DND-41 (cell line): ENCODE results near the gene JAK1.

Source experiments
- ATAC-seq: fragments of 200-7000 bp; cut with Tn5 transposase; 3 replicates; pipeline ENCODE4 v1.9.1; 2021; ENCODE audit warnings: low read depth; ENCODE audit not compliant: insufficient read depth
- DNase-seq: peaks from one replicate; pipeline ENCODE4 v3.0.0-alpha.2; 2020
- H2AFZ ChIP-seq: 2 replicates; pipeline ENCODE4 v1.6.0; 2012; ENCODE audit warnings: low read depth, low read length
- H3K27ac ChIP-seq: 2 replicates; pipeline ENCODE4 v1.5.1; 2012; ENCODE audit warnings: low read length, inconsistent platforms
- H3K27me3 ChIP-seq: fragments of 200-600 bp; sonication (generic); 2 replicates; pipeline ENCODE4 v1.6.0; 2012; ENCODE audit warnings: low read length, mild to moderate bottlenecking, inconsistent platforms; ENCODE audit not compliant: insufficient read depth, poor library complexity
- H3K36me3 ChIP-seq: 2 replicates; pipeline ENCODE4 v1.5.1; 2012; ENCODE audit warnings: low read length, inconsistent platforms; ENCODE audit not compliant: insufficient read depth
- H3K4me1 ChIP-seq: 2 replicates; pipeline ENCODE4 v1.5.1; 2012; ENCODE audit warnings: mild to moderate bottlenecking, low read length; ENCODE audit not compliant: insufficient read depth
- H3K4me2 ChIP-seq: 2 replicates; pipeline ENCODE4 v1.6.0; 2012; ENCODE audit warnings: mild to moderate bottlenecking, moderate library complexity, low read length, inconsistent platforms; ENCODE audit not compliant: insufficient read depth
- H3K4me3 ChIP-seq, 2 experiments: fragments of 200-600 bp in 1 of 2; shearing (Covaris generic) in 1 of 2; 2 replicates each; pipeline ENCODE4 v1.5.1; 2012 to 2016; ENCODE audit warnings: inconsistent platforms in 2 of 2, low read length in 2 of 2, mild to moderate bottlenecking in 2 of 2, low read depth in 1 of 2, moderate library complexity in 1 of 2
- H3K79me2 ChIP-seq: 2 replicates; pipeline ENCODE4 v1.6.0; 2012; ENCODE audit warnings: low read length, inconsistent platforms; ENCODE audit not compliant: insufficient read depth
- H3K9ac ChIP-seq: 2 replicates; pipeline ENCODE4 v1.6.0; 2012; ENCODE audit warnings: low read depth, mild to moderate bottlenecking, inconsistent platforms, low read length, moderate library complexity
- H3K9me3 ChIP-seq: 2 replicates; pipeline ENCODE4 v1.5.1; 2012; ENCODE audit warnings: low read length, moderate library complexity, mild to moderate bottlenecking, inconsistent platforms; ENCODE audit not compliant: insufficient read depth, severe bottlenecking
- H4K20me1 ChIP-seq: 2 replicates; pipeline ENCODE4 v1.6.0; 2012; ENCODE audit warnings: low read length; ENCODE audit not compliant: insufficient read depth
- CTCF ChIP-seq: IDR thresholded peaks from 2 replicates; pipeline ENCODE4 v1.5.1; 2012; ENCODE audit warnings: borderline replicate concordance, low read length, moderate library complexity, mild to moderate bottlenecking; ENCODE audit not compliant: poor library complexity, severe bottlenecking; ENCODE audit errors: extremely low read depth
- EZH2 ChIP-seq: IDR thresholded peaks from 3 replicates; pipeline ENCODE4 v1.6.1; 2012; ENCODE audit warnings: borderline replicate concordance, low read depth, mild to moderate bottlenecking, moderate library complexity, low read length, inconsistent platforms; ENCODE audit not compliant: severe bottlenecking

Gene JAK1

DNA sequence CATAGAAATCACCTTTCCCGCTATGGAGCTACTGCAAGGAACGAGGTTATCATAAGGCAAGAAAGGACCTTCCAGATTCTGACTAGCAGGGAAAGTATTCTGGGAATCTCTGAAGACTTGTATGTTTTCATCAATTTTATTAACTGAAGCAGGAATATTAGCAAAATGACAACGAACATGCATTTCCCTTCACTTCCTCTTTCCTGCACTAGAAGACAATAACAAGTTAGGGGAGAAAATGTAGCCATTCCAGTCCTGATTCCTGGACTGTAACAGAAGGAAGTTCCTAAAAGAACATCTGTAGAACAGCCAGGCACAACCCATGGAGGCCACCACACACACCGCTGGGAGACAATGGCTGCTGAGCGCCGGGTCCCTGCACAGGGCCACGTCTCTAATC, 114.7 kb downstream of the JAK1 start:
- Histone ChIP-seq H3K4me2 (no peak overlapping the region), H4K20me1 (no peaks in the 10 kb centered on the region; the same call in 1 of the 2 replicates), H3K27ac (no peak overlapping the region), H3K4me1 (no peaks in the 10 kb centered on the region), H3K9ac (no peak overlapping the region), H2AFZ (no peak overlapping the region), H3K9me3 (no peaks in the 10 kb centered on the region), H3K79me2 (no peaks in the 10 kb centered on the region), H3K36me3 (peaks cover 97% of the 10 kb centered on the region), H3K27me3 (no peaks in the 10 kb centered on the region), H3K4me3 (no peak overlapping the region)
- ATAC-seq (no peak), DNase-seq (no peak)
- TF ChIP-seq CTCF (no peak), EZH2 (no peak)

- no peak overlapping the region for H3K4me3 ChIP-seq
- no peak overlapping the region for H3K9ac ChIP-seq
- H4K20me1 ChIP-seq: no peaks in the 10 kb centered on the region; the same call in 1 of the 2 replicates
- H3K27me3 ChIP-seq: no peaks in the 10 kb centered on the region
- no peak overlapping the region for H3K27ac ChIP-seq
- TF ChIP-seq CTCF (no peak), EZH2 (no peak)
- H2AFZ ChIP-seq: no peak overlapping the region
- no peaks in the 10 kb centered on the region for H3K9me3 ChIP-seq
- ATAC-seq: no peak
- no peak overlapping the region for H3K4me2 ChIP-seq
- H3K36me3 ChIP-seq: peaks cover 97% of the 10 kb centered on the region
- no peak for DNase-seq
- no peaks in the 10 kb centered on the region for H3K4me1 ChIP-seq
- H3K79me2 ChIP-seq: no peaks in the 10 kb centered on the region
These were observed 115.5 kb downstream of the JAK1 start for GRCh38 chr1:64850846-64851245.

DNA sequence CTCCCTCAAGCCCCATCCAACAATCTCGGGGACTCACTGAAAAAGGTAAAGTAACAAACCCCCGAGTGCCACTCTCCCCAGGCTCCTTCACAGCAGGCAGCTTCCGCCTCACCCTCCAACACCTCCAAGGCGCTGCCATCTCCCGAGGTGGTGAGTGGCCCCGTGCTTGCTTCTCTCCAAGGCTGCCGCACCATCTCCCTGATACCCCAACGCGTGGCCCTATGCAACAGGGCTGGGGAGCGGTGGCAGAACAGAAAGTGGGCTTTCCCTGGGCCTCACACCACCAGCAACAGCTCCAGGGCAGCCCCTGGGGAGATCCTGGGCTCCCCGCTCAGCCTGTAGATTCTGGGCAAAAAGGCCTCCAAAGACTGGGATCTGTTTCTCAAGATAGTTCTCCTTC, 116.4 kb downstream of the JAK1 start:
- no peak for TF ChIP-seq CTCF
- TF ChIP-seq EZH2: no peak
- H2AFZ ChIP-seq: no peak overlapping the region
- H3K9ac ChIP-seq: no peak overlapping the region
- no peak overlapping the region for H3K4me3 ChIP-seq
- no peaks in the 10 kb centered on the region for H3K79me2 ChIP-seq
- H3K27me3 ChIP-seq: no peaks in the 10 kb centered on the region
- no peaks in the 10 kb centered on the region for H3K9me3 ChIP-seq
- H3K4me2 ChIP-seq: no peak overlapping the region
- peaks cover 97% of the 10 kb centered on the region for H3K36me3 ChIP-seq
- ATAC-seq (no peak), DNase-seq (no peak)
- H4K20me1 ChIP-seq: no peaks in the 10 kb centered on the region; the same call in 1 of the 2 replicates
- H3K4me1 ChIP-seq: no peaks in the 10 kb centered on the region
- H3K27ac ChIP-seq: no peak overlapping the region

DNA sequence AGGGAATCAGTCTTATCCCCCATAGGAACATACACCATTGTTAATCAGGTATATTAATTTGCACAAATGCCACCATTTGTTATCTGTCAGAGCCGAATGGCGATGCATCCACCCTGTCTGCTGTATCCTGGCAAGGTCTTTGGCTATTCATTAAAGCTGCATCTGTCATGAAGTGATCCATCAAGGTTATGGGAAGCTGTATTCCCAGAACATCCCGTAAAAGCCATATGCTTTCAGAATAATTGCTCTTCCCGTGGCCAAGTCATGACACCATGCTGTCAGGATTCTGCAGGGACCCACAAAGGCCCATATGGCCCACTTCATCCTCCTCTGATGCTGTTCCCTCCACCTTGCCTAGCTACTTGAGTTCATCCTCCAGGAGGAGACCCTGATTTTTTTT, 117.5 kb downstream of the JAK1 start:
- H3K4me3 ChIP-seq: no peak overlapping the region
- ATAC-seq (no peak), DNase-seq (no peak)
- H3K27ac ChIP-seq: no peak overlapping the region
- no peaks in the 10 kb centered on the region for H3K9me3 ChIP-seq
- H2AFZ ChIP-seq: no peak overlapping the region
- no peak for TF ChIP-seq EZH2
- TF ChIP-seq CTCF: no peak
- H3K79me2 ChIP-seq: no peaks in the 10 kb centered on the region
- no peaks in the 10 kb centered on the region; the same call in 1 of the 2 replicates for H4K20me1 ChIP-seq
- H3K36me3 ChIP-seq: peaks cover 97% of the 10 kb centered on the region
- H3K27me3 ChIP-seq: no peaks in the 10 kb centered on the region
- no peaks in the 10 kb centered on the region for H3K4me1 ChIP-seq
- H3K9ac ChIP-seq: no peak overlapping the region
- no peak overlapping the region for H3K4me2 ChIP-seq
